ENCODE data around the gene JPH3. TPM values are rescaled to one million over a fixed set of nuclear protein-coding genes. Genes with fewer than 3 reads are reported as not detected.

JPH3 gene
- total RNA-seq, 1 donor from 2014 or later: not detected

GRCh38 chr16:87697256-87697655, 94.9 kb downstream of the JPH3 start:
- Histone ChIP-seq H3K4me3 (ENCODE audit: low read depth, low read length) (no peak overlapping the region), H3K27me3 (ENCODE audit: control insufficient read depth, insufficient read depth, low read length) (no peaks in the 10 kb centered on the region), H3K36me3 (ENCODE audit: control insufficient read depth, insufficient read depth, low read length) (peaks cover 8% of the 10 kb centered on the region)
- DNase-seq (ENCODE audit: low read depth) (no peak), FAIRE-seq (no peak)
- no peak for TF ChIP-seq CTCF (IDR thresholded peaks at IDR 0.05; ENCODE audit: insufficient read depth, low read length, severe bottlenecking)

GRCh38 chr16:87697792-87698191, 95.5 kb downstream of the JPH3 start:
- no peak for FAIRE-seq
- no peak for DNase-seq (ENCODE audit: low read depth)
- peaks cover 10% of the 10 kb centered on the region for H3K36me3 ChIP-seq (ENCODE audit: control insufficient read depth, insufficient read depth, low read length)
- no peaks in the 10 kb centered on the region for H3K27me3 ChIP-seq (ENCODE audit: control insufficient read depth, insufficient read depth, low read length)
- H3K4me3 ChIP-seq (ENCODE audit: low read depth, low read length): no peak overlapping the region
- no peak for TF ChIP-seq CTCF (IDR thresholded peaks at IDR 0.05; ENCODE audit: insufficient read depth, low read length, severe bottlenecking)

DNA sequence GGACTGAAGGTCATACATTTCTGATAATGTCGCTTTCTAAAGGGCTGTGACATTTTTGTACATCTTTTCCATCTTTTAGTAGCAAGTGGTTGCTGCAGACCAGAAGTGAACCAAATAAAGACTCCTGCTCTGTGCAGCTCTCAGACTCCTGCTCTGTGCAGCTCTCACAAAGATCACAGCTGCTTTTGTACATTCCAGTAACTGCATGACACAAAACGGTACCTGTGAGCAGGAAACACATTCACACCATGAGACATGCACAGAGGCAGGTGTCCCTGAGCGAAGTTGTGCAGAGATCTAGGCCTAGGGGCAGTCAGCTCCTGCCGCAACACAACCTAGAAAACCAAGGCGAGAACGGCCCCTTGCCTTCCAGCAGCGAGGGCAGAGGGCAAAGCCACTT, 95.9 kb downstream of the JPH3 start:
- TF ChIP-seq CTCF (IDR thresholded peaks at IDR 0.05; ENCODE audit: insufficient read depth, low read length, severe bottlenecking): no peak
- H3K36me3 ChIP-seq (ENCODE audit: control insufficient read depth, insufficient read depth, low read length): peaks cover 11% of the 10 kb centered on the region
- H3K27me3 ChIP-seq (ENCODE audit: control insufficient read depth, insufficient read depth, low read length): no peaks in the 10 kb centered on the region
- H3K4me3 ChIP-seq (ENCODE audit: low read depth, low read length): no peak overlapping the region
- FAIRE-seq: no peak
- DNase-seq (ENCODE audit: low read depth): no peak

DNA sequence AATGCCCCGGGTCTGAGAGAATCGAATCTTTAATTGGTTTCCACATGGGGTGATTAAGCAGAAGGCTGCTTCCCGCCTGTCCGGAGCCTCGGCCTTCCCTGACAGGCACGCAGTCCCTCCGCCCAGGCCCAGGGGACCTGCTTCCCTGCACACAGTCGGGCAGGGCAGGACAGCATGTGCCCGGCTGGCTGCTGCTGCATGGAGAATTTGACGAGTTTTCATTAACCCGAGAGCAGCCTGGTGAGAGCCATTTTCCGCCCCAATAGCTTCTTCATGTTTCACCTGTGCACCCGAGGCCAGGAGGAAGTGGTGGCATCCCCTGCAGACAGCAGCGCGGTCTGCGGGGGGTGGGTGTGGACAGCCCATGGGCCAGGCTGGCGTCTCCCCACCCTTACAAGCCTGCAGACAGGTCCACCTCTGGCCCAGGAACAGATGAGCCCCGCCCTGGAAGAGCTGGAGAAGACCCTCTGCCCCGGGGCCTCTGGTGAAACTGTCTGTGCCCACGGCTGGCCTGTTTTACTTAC, 96.4 kb downstream of the JPH3 start:
- no peak for DNase-seq (ENCODE audit: low read depth)
- H3K4me3 ChIP-seq (ENCODE audit: low read depth, low read length): no peak overlapping the region
- no peaks in the 10 kb centered on the region for H3K27me3 ChIP-seq (ENCODE audit: control insufficient read depth, insufficient read depth, low read length)
- H3K36me3 ChIP-seq (ENCODE audit: control insufficient read depth, insufficient read depth, low read length): peaks cover 12% of the 10 kb centered on the region
- no peak for FAIRE-seq
- no peak for TF ChIP-seq CTCF (IDR thresholded peaks at IDR 0.05; ENCODE audit: insufficient read depth, low read length, severe bottlenecking)

- no peak overlapping the region for H3K4me3 ChIP-seq (ENCODE audit: low read depth, low read length)
- H3K36me3 ChIP-seq (ENCODE audit: control insufficient read depth, insufficient read depth, low read length): peaks cover 11% of the 10 kb centered on the region
- no peak for FAIRE-seq
- no peaks in the 10 kb centered on the region for H3K27me3 ChIP-seq (ENCODE audit: control insufficient read depth, insufficient read depth, low read length)
- TF ChIP-seq CTCF (IDR thresholded peaks at IDR 0.05; ENCODE audit: insufficient read depth, low read length, severe bottlenecking): no peak
- no peak for DNase-seq (ENCODE audit: low read depth)
Measured at GRCh38 chr16:87700406-87701077, 98.2 kb downstream of the JPH3 start.

- Histone ChIP-seq H3K36me3 (ENCODE audit: control insufficient read depth, insufficient read depth, low read length) (peaks cover 9% of the 10 kb centered on the region), H3K4me3 (ENCODE audit: low read depth, low read length) (no peak overlapping the region), H3K27me3 (ENCODE audit: control insufficient read depth, insufficient read depth, low read length) (no peaks in the 10 kb centered on the region)
- DNase-seq (ENCODE audit: low read depth) (no peak), FAIRE-seq (no peak)
- TF ChIP-seq CTCF (IDR thresholded peaks at IDR 0.05; ENCODE audit: insufficient read depth, low read length, severe bottlenecking): no peak
Measured at GRCh38 chr16:87701078-87701460, 98.8 kb downstream of the JPH3 start.

Measured in bronchial epithelial cell (primary cell).